G401 (cell line): ENCODE results near the gene ZNF782. TPM values are rescaled to one million over a fixed set of nuclear protein-coding genes. Genes with fewer than 3 reads are reported as not detected.
"Not testable (repeated sequence)": the region's sequence is repeated elsewhere in the genome, so short reads cannot be mapped to it uniquely, and the experiment has no call there.

Experiments
- DNase-seq: peaks from one replicate; pipeline ENCODE4 v3.0.0-alpha.2; 2015; ENCODE audit warnings: low spot score
- in situ Hi-C: cut with HindIII; loops from 2 replicates; pipeline ENCODE4 v1.10.0; 2016; ENCODE audit warnings: low sequenced_read_pairs, mixed read lengths
- total RNA-seq: library from RNA; depleted of rRNA; stranded (reverse); fragments of >200 nt; shearing (Covaris generic); gene quantifications from 2 replicates; pipeline ENCODE4 v1.2.3, GENCODE V29; 2014; rRNA removed

The ZNF782 gene
- total RNA-seq, 1 experiment from 2014 or later = 2.7 TPM

- in situ Hi-C loops = no loop called here
- DNase-seq = peak; percentile 64
Observed at GRCh38 chr9:96856363-96857286, 2.3 kb upstream of the ZNF782 start.

- no peak for DNase-seq
Observed at GRCh38 chr9:96854651-96855273, 448 bp upstream of the ZNF782 start.

GRCh38 chr9:96852676-96853075 lies 1.6 kb downstream of the ZNF782 start:
- no peak for DNase-seq
- in situ Hi-C loops = no loop called here

More at GRCh38 chr9:96854651-96855273, 448 bp upstream of the ZNF782 start:
- in situ Hi-C loops = no loop called here

DNA sequence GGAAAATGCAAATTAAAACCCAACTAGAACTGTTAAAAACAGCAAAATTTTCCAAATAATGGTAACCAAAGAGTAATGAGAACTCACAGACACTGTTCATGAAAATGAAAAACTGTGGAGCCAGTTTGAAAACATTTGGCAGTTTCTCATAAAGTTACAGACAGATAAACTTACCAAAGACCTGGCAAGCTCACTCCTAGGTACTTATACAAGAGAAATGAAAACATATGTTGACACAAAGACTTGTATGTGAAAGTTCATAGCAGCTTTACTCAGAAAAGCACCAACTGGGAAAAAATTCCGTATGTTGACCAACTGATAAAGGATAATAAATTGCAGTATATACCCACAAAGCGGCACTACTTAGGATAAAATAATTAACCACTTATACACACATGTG lies 10.3 kb downstream of the ZNF782 start:
- in situ Hi-C loops = no loop called here
- no peak for DNase-seq

GRCh38 chr9:96818533-96818932 lies 35.8 kb downstream of the ZNF782 start:
- DNase-seq = no peak
- in situ Hi-C loops = no loop called here

- DNase-seq = no peak
- in situ Hi-C loops = no loop called here
Observed at GRCh38 chr9:96817973-96818372, 36.3 kb downstream of the ZNF782 start.

GRCh38 chr9:96813607-96814006 lies 40.7 kb downstream of the ZNF782 start:
- no peak for DNase-seq
- in situ Hi-C loops = no loop called here

DNA sequence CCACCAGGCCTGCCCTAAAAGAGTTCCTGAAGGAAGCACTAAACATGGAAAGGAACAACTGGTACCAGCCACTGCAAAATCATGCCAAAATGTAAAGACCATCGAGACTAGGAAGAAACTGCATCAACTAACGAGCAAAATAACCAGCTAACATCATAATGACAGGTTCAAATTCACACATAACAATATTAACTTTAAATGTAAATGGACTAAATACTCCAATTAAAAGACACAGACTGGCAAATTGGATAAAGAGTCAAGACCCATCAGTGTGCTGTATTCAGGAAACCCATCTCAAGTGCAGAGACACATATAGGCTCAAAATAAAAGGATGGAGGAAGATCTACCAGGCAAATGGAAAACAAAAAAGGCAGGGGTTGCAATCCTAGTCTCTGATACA lies 55.4 kb downstream of the ZNF782 start:
- DNase-seq, in situ Hi-C loops: not testable (repeated sequence)

DNA sequence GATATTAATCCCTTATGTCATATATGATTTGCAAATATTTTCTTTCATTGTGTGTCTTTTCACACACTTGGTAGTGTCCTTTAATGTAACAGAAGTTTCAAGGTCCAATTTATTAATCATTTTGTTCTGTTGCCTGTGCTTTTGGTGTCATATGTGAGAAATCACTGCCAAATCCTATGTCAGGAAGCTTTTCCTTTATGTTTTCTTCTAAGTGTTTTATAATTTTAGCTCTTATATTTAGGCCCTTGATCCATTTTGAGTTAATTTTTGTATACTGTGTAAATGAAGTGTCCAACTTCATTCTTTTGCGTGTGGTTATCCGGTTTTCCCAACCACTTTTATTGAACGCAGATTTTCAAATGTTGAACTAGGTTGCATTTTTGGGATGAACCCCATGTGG lies 70.3 kb downstream of the ZNF782 start:
- in situ Hi-C loops = no loop called here

DNA sequence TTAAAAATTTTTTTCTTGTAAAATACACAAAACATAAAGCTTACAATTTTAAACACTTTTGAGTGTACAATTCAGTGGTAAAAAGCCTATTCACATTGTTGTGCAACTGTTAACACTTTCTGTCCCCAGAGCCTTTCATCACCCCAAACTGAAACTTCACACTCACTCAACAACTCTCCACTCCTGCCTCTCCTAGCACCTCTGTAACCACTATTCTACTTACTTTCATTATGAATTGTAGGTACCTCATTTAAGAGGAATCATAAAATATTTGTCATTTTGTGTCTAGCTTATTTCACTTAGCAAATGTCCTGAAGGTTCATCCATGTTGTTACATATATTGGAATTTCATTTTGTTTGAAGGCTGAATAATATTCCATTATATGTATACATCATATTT lies 72.1 kb downstream of the ZNF782 start:
- no peak for DNase-seq
- in situ Hi-C loops = no loop called here

More for the DNA sequence above, 70.3 kb downstream of the ZNF782 start:
- DNase-seq = no peak

DNA sequence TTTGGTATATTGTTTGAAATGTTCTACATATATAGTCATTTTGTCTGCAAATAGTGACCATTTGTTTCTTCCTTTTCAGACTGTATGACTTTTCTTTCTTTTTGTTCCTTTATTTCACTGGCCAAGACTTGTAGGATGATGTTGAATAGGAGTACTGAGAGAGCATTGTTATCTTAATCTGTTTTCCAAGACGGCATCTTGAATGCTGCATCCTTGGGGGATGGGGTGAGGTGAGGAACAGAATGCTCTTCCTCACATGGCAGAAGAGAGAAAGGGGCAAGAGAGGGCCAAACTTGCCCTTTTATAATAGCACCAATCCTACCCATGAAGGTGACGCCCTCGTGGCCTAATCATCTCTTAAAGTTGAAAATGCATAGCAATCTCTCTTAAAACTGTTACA lies 72.8 kb downstream of the ZNF782 start:
- no peak for DNase-seq
- in situ Hi-C loops = no loop called here

DNA sequence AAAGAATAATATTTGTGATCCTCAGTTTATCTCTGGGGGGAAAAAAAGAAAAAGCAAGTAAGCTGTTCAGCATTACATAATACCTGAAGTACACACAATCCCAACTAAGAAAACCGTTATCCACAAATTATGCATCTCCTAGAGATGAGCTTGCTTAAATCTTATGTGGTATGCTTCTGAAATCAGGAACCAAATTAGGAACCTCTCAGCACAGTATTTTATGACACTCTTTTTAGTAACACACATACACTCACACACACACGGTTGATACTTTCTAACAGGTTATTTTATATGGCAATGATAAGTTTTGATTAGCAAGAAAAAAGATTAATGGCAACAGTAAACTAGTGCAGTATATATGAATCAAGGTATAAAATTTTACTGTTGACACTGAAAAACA lies 75.2 kb downstream of the ZNF782 start:
- DNase-seq = peak; percentile 35
- in situ Hi-C loops = no loop called here

DNA sequence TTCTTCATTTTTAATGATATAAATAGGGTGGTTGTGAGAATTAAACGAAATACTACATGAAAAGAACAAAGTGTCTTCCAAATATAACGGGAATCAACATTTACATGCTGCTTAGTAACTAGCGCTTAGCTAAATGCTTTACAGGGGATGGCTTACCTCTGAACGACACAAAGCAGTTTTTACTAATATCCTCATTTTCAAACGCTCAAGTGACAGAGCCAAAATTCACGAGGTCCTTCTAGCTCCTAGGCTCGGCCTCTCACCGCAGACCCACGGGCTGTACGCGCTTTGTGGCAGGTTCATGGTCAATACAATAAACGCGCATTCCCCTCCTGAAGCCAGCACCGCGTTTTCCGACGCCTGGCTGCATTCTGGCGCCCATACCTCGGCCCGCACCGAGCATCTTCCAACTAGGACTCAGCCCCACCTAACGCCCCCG lies 76.9 kb downstream of the ZNF782 start:
- no peak for DNase-seq
- in situ Hi-C loops = no loop called here

- DNase-seq = no peak
- in situ Hi-C loops = no loop called here
Observed at GRCh38 chr9:96771124-96771523, 83.2 kb downstream of the ZNF782 start.

DNA sequence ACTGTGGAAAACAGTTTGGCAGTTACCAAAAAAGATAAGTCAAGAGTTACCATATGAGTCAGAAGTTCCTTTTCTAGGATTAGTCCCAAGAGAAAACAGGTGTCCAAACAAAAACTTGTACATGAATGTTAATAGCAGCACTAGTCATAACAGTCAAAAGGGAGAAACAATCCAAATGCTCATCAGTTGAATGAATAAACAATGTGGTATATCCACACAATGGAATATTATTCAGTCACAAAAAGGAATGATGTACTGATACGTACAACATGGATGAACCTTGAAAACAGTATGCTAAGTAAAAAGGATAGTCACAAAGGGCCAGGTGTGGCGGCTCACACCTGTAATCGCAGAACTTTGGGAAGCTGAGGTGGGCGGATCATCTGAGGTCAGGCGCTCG lies 84.3 kb downstream of the ZNF782 start:
- in situ Hi-C loops = no loop called here
- DNase-seq = no peak

Other genes starting within 250 kb of the ZNF782 start
- gene CDC14B, start 234.7 kb downstream of the ZNF782 start, total RNA-seq = 20.1 and 23.5 TPM in 2 replicates
- 13.7 and 18.7 TPM in 2 replicates for gene PRXL2C, start 199.2 kb downstream of the ZNF782 start, total RNA-seq
- 5.6 and 15.8 TPM in 2 replicates for gene ZNF510, start 76.4 kb downstream of the ZNF782 start, total RNA-seq
- not detected in 2 replicates for gene NUTM2G, start 74.3 kb upstream of the ZNF782 start, total RNA-seq
- gene CTSV, start 184.6 kb upstream of the ZNF782 start, total RNA-seq = 8.2 and 18.6 TPM in 2 replicates